GM23338 (cell line): ENCODE results near the gene PRSS56. TPM values are rescaled to one million over a fixed set of nuclear protein-coding genes. Genes with fewer than 3 reads are reported as not detected.
A peak's percentile ranks its signal among the peaks of the same experiment; 100 is the strongest.

Experiments used
- ATAC-seq: fragments of 200-7000 bp; cut with Tn5 transposase; 3 replicates; pipeline ENCODE4 v1.9.1; 2020
- DNase-seq: peaks from one replicate; pipeline ENCODE4 v3.0.0-alpha.2; 2015; ENCODE audit warnings: low spot score
- H2AFZ ChIP-seq: fragments of 200-600 bp; sonication (generic); 2 replicates; pipeline ENCODE4 v1.8.0; 2016; ENCODE audit warnings: antibody characterized with exemption, mild to moderate bottlenecking, moderate library complexity
- H3F3A ChIP-seq: fragments of 200-600 bp; sonication (generic); replicated peaks from 2 replicates; pipeline ENCODE4 v1.8.0; 2017; ENCODE audit warnings: antibody characterized with exemption, mixed run types, low read depth
- H3K27ac ChIP-seq: fragments of 200-600 bp; sonication (generic); 2 replicates; pipeline ENCODE4 v1.6.1; 2016; ENCODE audit warnings: low read depth
- H3K27me3 ChIP-seq: fragments of 200-600 bp; sonication (generic); 2 replicates; pipeline ENCODE4 v1.8.0; 2016; ENCODE audit warnings: mild to moderate bottlenecking, mixed run types, moderate library complexity; ENCODE audit not compliant: insufficient read depth
- H3K36me3 ChIP-seq: fragments of 200-600 bp; sonication (generic); 2 replicates; pipeline ENCODE4 v1.8.0; 2016; ENCODE audit warnings: mild to moderate bottlenecking; ENCODE audit not compliant: insufficient read depth
- H3K4me1 ChIP-seq: fragments of 200-600 bp; sonication (generic); 2 replicates; pipeline ENCODE4 v1.8.0; 2016; ENCODE audit warnings: mild to moderate bottlenecking, moderate library complexity; ENCODE audit not compliant: insufficient read depth
- H3K4me2 ChIP-seq: fragments of 200-600 bp; sonication (generic); 2 replicates; pipeline ENCODE4 v1.7.1; 2017; ENCODE audit warnings: mixed run types
- H3K4me3 ChIP-seq: fragments of 200-600 bp; sonication (generic); 2 replicates; pipeline ENCODE4 v1.6.1; 2016; ENCODE audit warnings: mixed run types
- H3K79me2 ChIP-seq: fragments of 200-600 bp; sonication (generic); replicated peaks from 2 replicates; pipeline ENCODE4 v1.8.0; 2017; ENCODE audit warnings: mild to moderate bottlenecking; ENCODE audit not compliant: insufficient read depth
- H3K9me2 ChIP-seq: fragments of 200-600 bp; sonication (generic); 2 replicates; pipeline ENCODE4 v1.8.0; 2017; ENCODE audit not compliant: insufficient read depth
- H4K20me1 ChIP-seq: fragments of 200-600 bp; sonication (generic); replicated peaks from 2 replicates; pipeline ENCODE4 v1.8.0; 2017; ENCODE audit warnings: mild to moderate bottlenecking; ENCODE audit not compliant: insufficient read depth
- H3K27ac Mint-ChIP-seq: 2 replicates; pipeline ENCODE4 v1.8.0; 2020; ENCODE audit warnings: inconsistent platforms, mild to moderate bottlenecking, moderate library complexity, mixed read lengths
- H3K27me3 Mint-ChIP-seq: 3 replicates; pipeline ENCODE4 v1.8.0; 2022; ENCODE audit warnings: low read depth, mild to moderate bottlenecking, moderate library complexity, mixed read lengths, inconsistent platforms; ENCODE audit not compliant: insufficient read depth, poor library complexity
- H3K36me3 Mint-ChIP-seq: 3 replicates; pipeline ENCODE4 v1.8.0; 2021; ENCODE audit warnings: low read depth, mild to moderate bottlenecking, inconsistent platforms, moderate library complexity, mixed read lengths
- H3K4me1 Mint-ChIP-seq: 3 replicates; pipeline ENCODE4 v1.8.0; 2020; ENCODE audit warnings: mild to moderate bottlenecking, inconsistent platforms, mixed read lengths
- H3K4me3 Mint-ChIP-seq: 3 replicates; pipeline ENCODE4 v1.8.0; 2021; ENCODE audit warnings: moderate library complexity, mild to moderate bottlenecking, inconsistent platforms, mixed read lengths
- H3K9me3 Mint-ChIP-seq: 3 replicates; pipeline ENCODE4 v1.8.0; 2020; ENCODE audit warnings: moderate library complexity, mild to moderate bottlenecking, inconsistent platforms, mixed read lengths
- CREB1 ChIP-seq: fragments of 250-450 bp; sonication (Bioruptor Pico); IDR thresholded peaks from 2 replicates; pipeline ENCODE4 v1.5.0; 2020; ENCODE audit warnings: low read depth, mild to moderate bottlenecking, moderate library complexity
- ETS1 ChIP-seq: IDR thresholded peaks from 2 replicates; pipeline ENCODE4 v1.6.1; 2016; ENCODE audit warnings: antibody characterized with exemption
- EZH2 ChIP-seq: fragments of 200-600 bp; sonication (generic); IDR thresholded peaks from one replicate; pipeline ENCODE4 v1.8.0; 2017; ENCODE audit warnings: antibody characterized with exemption, mild to moderate bottlenecking, low read depth; ENCODE audit not compliant: unreplicated experiment
- EZH2phosphoT487 ChIP-seq: fragments of 200-600 bp; sonication (generic); IDR thresholded peaks from one replicate; pipeline ENCODE4 v1.8.1; 2018; ENCODE audit warnings: antibody characterized with exemption; ENCODE audit not compliant: unreplicated experiment
- JUNB ChIP-seq: IDR thresholded peaks from one replicate; pipeline ENCODE4 v1.6.1; 2016; ENCODE audit warnings: antibody characterized with exemption; ENCODE audit not compliant: unreplicated experiment
- NANOG ChIP-seq: IDR thresholded peaks from 2 replicates; pipeline ENCODE4 v1.6.1; 2016; ENCODE audit warnings: antibody characterized with exemption, borderline replicate concordance
- POLR2AphosphoS5 ChIP-seq: IDR thresholded peaks from 2 replicates; pipeline ENCODE4 v1.6.1; 2016; ENCODE audit warnings: antibody characterized with exemption, low read depth
- STAT1 ChIP-seq: IDR thresholded peaks from one replicate; pipeline ENCODE4 v1.6.1; 2016; ENCODE audit warnings: antibody characterized with exemption; ENCODE audit not compliant: unreplicated experiment
- ZNF114 ChIP-seq: fragments of 250-450 bp; sonication (Bioruptor Pico); IDR thresholded peaks from 2 replicates; pipeline ENCODE4 v1.5.0; 2020; ENCODE audit warnings: mild to moderate bottlenecking, moderate library complexity
- ZNF331 ChIP-seq: fragments of 250-450 bp; sonication (Bioruptor Pico); IDR thresholded peaks from 2 replicates; pipeline ENCODE4 v1.5.0; 2020; ENCODE audit warnings: low read depth, mild to moderate bottlenecking, moderate library complexity
- polyA plus RNA-seq: library from polyadenylated mRNA; unstranded; fragments of >200 nt; fragmentation: Nextera tagmentation; extraction: Ambion mirVana; gene quantifications from 2 replicates; pipeline ENCODE4 v1.2.1, GENCODE V29; 2016
- total RNA-seq: library from RNA; depleted of rRNA; stranded (reverse); fragments of >200 nt; shearing (Covaris generic); gene quantifications from 2 replicates; pipeline ENCODE4 v1.2.3, GENCODE V29; 2014
- TF ChIP-seq, protein P1 (sequence below): IDR thresholded peaks from one replicate; pipeline ENCODE4 v1.6.1; 2018; ENCODE audit warnings: antibody characterized with exemption; ENCODE audit not compliant: unreplicated experiment
- TF ChIP-seq, protein P2 (sequence below): fragments of 250-450 bp; sonication (Bioruptor Pico); IDR thresholded peaks from 2 replicates; pipeline ENCODE4 v1.5.0; 2020; ENCODE audit warnings: mild to moderate bottlenecking, moderate library complexity
- TF ChIP-seq, protein P3 (sequence below), 2 experiments: fragments of 200-600 bp in 1 of 2; sonication (generic) in 1 of 2; conservative IDR thresholded peaks; 2 replicates each; pipeline versions ENCODE4 v1.5.1 to v1.6.1; 2016 to 2017; ENCODE audit warnings: antibody characterized with exemption in 2 of 2, low read depth in 2 of 2, mild to moderate bottlenecking in 2 of 2, moderate library complexity in 1 of 2

PRSS56 gene
- total and polyA plus RNA-seq, 2 experiments from 2014 or later: 0.27 to 0.31 TPM

DNA sequence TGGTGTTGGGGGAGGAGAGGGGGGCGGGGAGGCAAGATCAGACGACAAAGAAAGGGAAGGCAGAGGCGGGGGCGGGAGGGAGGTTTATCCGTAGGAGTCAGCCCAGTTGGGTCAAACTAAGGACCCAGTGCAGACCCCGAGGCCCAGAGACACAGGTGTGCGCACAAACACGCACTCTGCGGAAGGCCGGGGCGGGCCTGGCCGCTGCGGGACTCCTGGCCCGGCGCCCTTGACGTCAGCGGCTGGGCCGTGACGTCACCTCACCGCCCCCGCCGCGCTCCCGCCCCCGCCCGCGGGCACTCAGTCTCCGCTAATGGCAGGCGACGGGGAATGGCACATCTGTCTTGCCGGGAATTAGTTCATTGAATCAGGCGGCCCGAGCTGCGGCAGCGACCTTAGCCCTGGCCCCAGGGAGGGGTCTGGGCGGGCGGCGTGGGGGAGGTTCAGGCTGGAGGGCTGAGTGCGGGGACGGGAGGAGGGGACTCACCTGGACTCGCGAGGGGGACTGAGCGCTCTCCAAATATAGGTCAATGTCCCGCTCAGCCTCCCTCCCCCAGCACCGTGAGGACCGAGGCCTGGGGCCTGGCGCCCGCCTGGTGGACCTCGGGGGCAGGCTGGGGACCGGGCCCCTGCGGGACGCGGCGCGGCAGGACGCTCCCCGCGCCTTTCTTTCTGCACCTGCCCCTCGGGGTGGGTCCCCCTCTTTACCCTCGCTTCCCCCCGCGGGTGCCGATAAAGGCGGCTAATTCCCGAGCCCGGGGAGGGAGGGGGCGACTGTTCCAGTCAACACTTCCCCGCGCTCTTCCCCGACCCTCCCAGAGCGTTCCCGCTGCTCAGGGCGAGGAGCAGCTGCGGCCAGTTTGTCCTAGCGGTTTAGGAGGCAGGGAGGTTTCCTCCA, 17.0 kb upstream of the PRSS56 start:
- Histone ChIP-seq H3K9me2 (no peaks in the 10 kb centered on the region), H4K20me1 (no peaks in the 10 kb centered on the region), H2AFZ (peak overlapping the region; percentile 90), H3K27me3 (peaks cover 46% of the 10 kb centered on the region), H3K36me3 (no peaks in the 10 kb centered on the region), H3K4me2 (peak overlapping the region; percentile 93), H3K79me2 (no peaks in the 10 kb centered on the region), H3F3A (no peaks in the 10 kb centered on the region; the same call in 1 of the 2 replicates), H3K4me3 (peak overlapping the region; percentile 72), H3K4me1 (peaks cover 21% of the 10 kb centered on the region; the same call in 1 of the 2 replicates), H3K27ac (no peak overlapping the region)
- no peaks in the 10 kb centered on the region for H3K9me3 Mint-ChIP-seq
- no peak overlapping the region for H3K27ac Mint-ChIP-seq
- ATAC-seq (peak; percentile 45), DNase-seq (peak; percentile 65)
- TF ChIP-seq CREB1 (CRISPR knock-in tag) (peak; percentile 98), EZH2phosphoT487 (peak; percentile 36), NANOG (no peak), ETS1 (no peak), POLR2AphosphoS5 (0 out of 2 replicates have a peak, but pooled peaks have one; percentile 19), ZNF114 (CRISPR knock-in tag) (no peak), JUNB (no peak), ZNF331 (CRISPR knock-in tag) (no peak), STAT1 (no peak), EZH2 (peak; percentile 7)
- TF ChIP-seq, protein P1, sequence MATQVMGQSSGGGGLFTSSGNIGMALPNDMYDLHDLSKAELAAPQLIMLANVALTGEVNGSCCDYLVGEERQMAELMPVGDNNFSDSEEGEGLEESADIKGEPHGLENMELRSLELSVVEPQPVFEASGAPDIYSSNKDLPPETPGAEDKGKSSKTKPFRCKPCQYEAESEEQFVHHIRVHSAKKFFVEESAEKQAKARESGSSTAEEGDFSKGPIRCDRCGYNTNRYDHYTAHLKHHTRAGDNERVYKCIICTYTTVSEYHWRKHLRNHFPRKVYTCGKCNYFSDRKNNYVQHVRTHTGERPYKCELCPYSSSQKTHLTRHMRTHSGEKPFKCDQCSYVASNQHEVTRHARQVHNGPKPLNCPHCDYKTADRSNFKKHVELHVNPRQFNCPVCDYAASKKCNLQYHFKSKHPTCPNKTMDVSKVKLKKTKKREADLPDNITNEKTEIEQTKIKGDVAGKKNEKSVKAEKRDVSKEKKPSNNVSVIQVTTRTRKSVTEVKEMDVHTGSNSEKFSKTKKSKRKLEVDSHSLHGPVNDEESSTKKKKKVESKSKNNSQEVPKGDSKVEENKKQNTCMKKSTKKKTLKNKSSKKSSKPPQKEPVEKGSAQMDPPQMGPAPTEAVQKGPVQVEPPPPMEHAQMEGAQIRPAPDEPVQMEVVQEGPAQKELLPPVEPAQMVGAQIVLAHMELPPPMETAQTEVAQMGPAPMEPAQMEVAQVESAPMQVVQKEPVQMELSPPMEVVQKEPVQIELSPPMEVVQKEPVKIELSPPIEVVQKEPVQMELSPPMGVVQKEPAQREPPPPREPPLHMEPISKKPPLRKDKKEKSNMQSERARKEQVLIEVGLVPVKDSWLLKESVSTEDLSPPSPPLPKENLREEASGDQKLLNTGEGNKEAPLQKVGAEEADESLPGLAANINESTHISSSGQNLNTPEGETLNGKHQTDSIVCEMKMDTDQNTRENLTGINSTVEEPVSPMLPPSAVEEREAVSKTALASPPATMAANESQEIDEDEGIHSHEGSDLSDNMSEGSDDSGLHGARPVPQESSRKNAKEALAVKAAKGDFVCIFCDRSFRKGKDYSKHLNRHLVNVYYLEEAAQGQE: no peak
- TF ChIP-seq, protein P2, sequence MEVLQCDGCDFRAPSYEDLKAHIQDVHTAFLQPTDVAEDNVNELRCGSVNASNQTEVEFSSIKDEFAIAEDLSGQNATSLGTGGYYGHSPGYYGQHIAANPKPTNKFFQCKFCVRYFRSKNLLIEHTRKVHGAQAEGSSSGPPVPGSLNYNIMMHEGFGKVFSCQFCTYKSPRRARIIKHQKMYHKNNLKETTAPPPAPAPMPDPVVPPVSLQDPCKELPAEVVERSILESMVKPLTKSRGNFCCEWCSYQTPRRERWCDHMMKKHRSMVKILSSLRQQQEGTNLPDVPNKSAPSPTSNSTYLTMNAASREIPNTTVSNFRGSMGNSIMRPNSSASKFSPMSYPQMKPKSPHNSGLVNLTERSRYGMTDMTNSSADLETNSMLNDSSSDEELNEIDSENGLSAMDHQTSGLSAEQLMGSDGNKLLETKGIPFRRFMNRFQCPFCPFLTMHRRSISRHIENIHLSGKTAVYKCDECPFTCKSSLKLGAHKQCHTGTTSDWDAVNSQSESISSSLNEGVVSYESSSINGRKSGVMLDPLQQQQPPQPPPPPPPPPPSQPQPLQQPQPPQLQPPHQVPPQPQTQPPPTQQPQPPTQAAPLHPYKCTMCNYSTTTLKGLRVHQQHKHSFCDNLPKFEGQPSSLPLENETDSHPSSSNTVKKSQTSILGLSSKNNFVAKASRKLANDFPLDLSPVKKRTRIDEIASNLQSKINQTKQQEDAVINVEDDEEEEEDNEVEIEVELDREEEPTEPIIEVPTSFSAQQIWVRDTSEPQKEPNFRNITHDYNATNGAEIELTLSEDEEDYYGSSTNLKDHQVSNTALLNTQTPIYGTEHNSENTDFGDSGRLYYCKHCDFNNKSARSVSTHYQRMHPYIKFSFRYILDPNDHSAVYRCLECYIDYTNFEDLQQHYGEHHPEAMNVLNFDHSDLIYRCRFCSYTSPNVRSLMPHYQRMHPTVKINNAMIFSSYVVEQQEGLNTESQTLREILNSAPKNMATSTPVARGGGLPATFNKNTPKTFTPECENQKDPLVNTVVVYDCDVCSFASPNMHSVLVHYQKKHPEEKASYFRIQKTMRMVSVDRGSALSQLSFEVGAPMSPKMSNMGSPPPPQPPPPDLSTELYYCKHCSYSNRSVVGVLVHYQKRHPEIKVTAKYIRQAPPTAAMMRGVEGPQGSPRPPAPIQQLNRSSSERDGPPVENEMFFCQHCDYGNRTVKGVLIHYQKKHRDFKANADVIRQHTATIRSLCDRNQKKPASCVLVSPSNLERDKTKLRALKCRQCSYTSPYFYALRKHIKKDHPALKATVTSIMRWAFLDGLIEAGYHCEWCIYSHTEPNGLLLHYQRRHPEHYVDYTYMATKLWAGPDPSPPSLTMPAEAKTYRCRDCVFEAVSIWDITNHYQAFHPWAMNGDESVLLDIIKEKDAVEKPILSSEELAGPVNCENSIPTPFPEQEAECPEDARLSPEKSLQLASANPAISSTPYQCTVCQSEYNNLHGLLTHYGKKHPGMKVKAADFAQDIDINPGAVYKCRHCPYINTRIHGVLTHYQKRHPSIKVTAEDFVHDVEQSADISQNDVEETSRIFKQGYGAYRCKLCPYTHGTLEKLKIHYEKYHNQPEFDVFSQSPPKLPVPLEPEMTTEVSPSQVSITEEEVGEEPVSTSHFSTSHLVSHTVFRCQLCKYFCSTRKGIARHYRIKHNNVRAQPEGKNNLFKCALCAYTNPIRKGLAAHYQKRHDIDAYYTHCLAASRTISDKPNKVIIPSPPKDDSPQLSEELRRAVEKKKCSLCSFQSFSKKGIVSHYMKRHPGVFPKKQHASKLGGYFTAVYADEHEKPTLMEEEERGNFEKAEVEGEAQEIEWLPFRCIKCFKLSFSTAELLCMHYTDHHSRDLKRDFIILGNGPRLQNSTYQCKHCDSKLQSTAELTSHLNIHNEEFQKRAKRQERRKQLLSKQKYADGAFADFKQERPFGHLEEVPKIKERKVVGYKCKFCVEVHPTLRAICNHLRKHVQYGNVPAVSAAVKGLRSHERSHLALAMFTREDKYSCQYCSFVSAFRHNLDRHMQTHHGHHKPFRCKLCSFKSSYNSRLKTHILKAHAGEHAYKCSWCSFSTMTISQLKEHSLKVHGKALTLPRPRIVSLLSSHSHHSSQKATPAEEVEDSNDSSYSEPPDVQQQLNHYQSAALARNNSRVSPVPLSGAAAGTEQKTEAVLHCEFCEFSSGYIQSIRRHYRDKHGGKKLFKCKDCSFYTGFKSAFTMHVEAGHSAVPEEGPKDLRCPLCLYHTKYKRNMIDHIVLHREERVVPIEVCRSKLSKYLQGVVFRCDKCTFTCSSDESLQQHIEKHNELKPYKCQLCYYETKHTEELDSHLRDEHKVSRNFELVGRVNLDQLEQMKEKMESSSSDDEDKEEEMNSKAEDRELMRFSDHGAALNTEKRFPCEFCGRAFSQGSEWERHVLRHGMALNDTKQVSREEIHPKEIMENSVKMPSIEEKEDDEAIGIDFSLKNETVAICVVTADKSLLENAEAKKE (CRISPR knock-in tag): no peak
- TF ChIP-seq, protein P3, sequence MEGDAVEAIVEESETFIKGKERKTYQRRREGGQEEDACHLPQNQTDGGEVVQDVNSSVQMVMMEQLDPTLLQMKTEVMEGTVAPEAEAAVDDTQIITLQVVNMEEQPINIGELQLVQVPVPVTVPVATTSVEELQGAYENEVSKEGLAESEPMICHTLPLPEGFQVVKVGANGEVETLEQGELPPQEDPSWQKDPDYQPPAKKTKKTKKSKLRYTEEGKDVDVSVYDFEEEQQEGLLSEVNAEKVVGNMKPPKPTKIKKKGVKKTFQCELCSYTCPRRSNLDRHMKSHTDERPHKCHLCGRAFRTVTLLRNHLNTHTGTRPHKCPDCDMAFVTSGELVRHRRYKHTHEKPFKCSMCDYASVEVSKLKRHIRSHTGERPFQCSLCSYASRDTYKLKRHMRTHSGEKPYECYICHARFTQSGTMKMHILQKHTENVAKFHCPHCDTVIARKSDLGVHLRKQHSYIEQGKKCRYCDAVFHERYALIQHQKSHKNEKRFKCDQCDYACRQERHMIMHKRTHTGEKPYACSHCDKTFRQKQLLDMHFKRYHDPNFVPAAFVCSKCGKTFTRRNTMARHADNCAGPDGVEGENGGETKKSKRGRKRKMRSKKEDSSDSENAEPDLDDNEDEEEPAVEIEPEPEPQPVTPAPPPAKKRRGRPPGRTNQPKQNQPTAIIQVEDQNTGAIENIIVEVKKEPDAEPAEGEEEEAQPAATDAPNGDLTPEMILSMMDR (conservative IDR thresholded peaks at IDR 0.05; ENCODE audit: low read depth in 2 of 2): no peak
- peaks cover 34% of the 10 kb centered on the region for H3K4me1 Mint-ChIP-seq
- peak overlapping the region; percentile 81 for H3K4me3 Mint-ChIP-seq
- peaks cover 63% of the 10 kb centered on the region for H3K27me3 Mint-ChIP-seq
- no peaks in the 10 kb centered on the region for H3K36me3 Mint-ChIP-seq
